ENCODE data around the gene LRGUK.

LRGUK gene

GRCh38 chr7:134154581-134155130, 27.5 kb downstream of the LRGUK start:
- Histone ChIP-seq H2AFZ (ENCODE audit: low read length) (no peak overlapping the region), H3K27me3 (ENCODE audit: insufficient read depth, low read length, poor library complexity, severe bottlenecking) (no peaks in the 10 kb centered on the region), H3K9me3 (ENCODE audit: insufficient read depth, low read depth, low read length) (no peaks in the 10 kb centered on the region), H3K4me2 (ENCODE audit: low read depth, low read length, poor library complexity, severe bottlenecking) (no peak overlapping the region), H3K9me2 (replicated peaks; ENCODE audit: low read depth, low read length) (no peaks in the 10 kb centered on the region), H3K79me2 (ENCODE audit: insufficient read depth, low read length) (no peaks in the 10 kb centered on the region), H3K4me3 (ENCODE audit: low read length, poor library complexity, severe bottlenecking) (no peak overlapping the region), H4K20me1 (ENCODE audit: insufficient read depth, low read length, poor library complexity, severe bottlenecking) (no peaks in the 10 kb centered on the region), H3K9ac (ENCODE audit: low read depth, low read length, poor library complexity, severe bottlenecking) (no peak overlapping the region), H3K36me3 (ENCODE audit: insufficient read depth, low read length) (no peaks in the 10 kb centered on the region), H3F3A (ENCODE audit: low read depth) (no peaks in the 10 kb centered on the region), H3K4me1 (ENCODE audit: insufficient read depth, low read length, poor library complexity, severe bottlenecking) (no peaks in the 10 kb centered on the region)
- TF ChIP-seq CTCF (conservative IDR thresholded peaks at IDR 0.05; ENCODE audit: low read length) = no peak

DNA sequence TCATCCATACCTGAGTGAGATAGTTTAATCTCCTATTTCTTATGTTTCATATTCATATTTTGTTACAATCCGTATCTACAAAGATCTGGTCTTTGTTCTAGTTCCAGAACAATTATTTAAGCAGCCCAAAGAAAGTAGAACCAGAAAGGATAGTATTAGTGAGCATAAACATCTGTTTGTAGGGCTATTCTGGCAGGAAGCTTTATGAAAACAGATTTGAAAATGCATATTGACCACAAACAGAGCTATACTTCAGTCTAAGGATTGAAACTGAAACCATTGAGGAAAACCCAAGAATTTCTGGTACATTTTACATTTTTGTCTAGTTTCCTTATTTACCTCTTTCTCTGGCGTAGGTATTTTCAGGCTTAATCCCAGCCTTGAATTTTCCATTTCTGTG, 28.1 kb downstream of the LRGUK start:
- Histone ChIP-seq H3K9me3 (ENCODE audit: insufficient read depth, low read depth, low read length) (no peaks in the 10 kb centered on the region), H3K9ac (ENCODE audit: low read depth, low read length, poor library complexity, severe bottlenecking) (no peak overlapping the region), H3K4me3 (ENCODE audit: low read length, poor library complexity, severe bottlenecking) (no peak overlapping the region), H3K9me2 (replicated peaks; ENCODE audit: low read depth, low read length) (no peaks in the 10 kb centered on the region), H3K27me3 (ENCODE audit: insufficient read depth, low read length, poor library complexity, severe bottlenecking) (no peaks in the 10 kb centered on the region), H3K4me2 (ENCODE audit: low read depth, low read length, poor library complexity, severe bottlenecking) (no peak overlapping the region), H3K79me2 (ENCODE audit: insufficient read depth, low read length) (no peaks in the 10 kb centered on the region), H3K36me3 (ENCODE audit: insufficient read depth, low read length) (no peaks in the 10 kb centered on the region), H3F3A (ENCODE audit: low read depth) (no peaks in the 10 kb centered on the region), H3K4me1 (ENCODE audit: insufficient read depth, low read length, poor library complexity, severe bottlenecking) (no peaks in the 10 kb centered on the region), H4K20me1 (ENCODE audit: insufficient read depth, low read length, poor library complexity, severe bottlenecking) (no peaks in the 10 kb centered on the region), H2AFZ (ENCODE audit: low read length) (no peak overlapping the region)
- no peak for TF ChIP-seq EZH2phosphoT487 (IDR thresholded peaks at IDR 0.05; ENCODE audit: borderline replicate concordance)
- no peak for TF ChIP-seq CTCF (conservative IDR thresholded peaks at IDR 0.05; ENCODE audit: low read length)

GRCh38 chr7:134155871-134156270, 28.7 kb downstream of the LRGUK start:
- Histone ChIP-seq H3K36me3 (ENCODE audit: insufficient read depth, low read length) (no peaks in the 10 kb centered on the region), H3K4me1 (ENCODE audit: insufficient read depth, low read length, poor library complexity, severe bottlenecking) (no peaks in the 10 kb centered on the region), H4K20me1 (ENCODE audit: insufficient read depth, low read length, poor library complexity, severe bottlenecking) (no peaks in the 10 kb centered on the region), H3K79me2 (ENCODE audit: insufficient read depth, low read length) (no peaks in the 10 kb centered on the region), H3K9me2 (replicated peaks; ENCODE audit: low read depth, low read length) (no peaks in the 10 kb centered on the region), H3K27me3 (ENCODE audit: insufficient read depth, low read length, poor library complexity, severe bottlenecking) (no peaks in the 10 kb centered on the region), H2AFZ (ENCODE audit: low read length) (no peak overlapping the region), H3F3A (ENCODE audit: low read depth) (no peaks in the 10 kb centered on the region), H3K9me3 (ENCODE audit: insufficient read depth, low read depth, low read length) (no peaks in the 10 kb centered on the region), H3K4me2 (ENCODE audit: low read depth, low read length, poor library complexity, severe bottlenecking) (no peak overlapping the region), H3K4me3 (ENCODE audit: low read length, poor library complexity, severe bottlenecking) (no peak overlapping the region), H3K9ac (ENCODE audit: low read depth, low read length, poor library complexity, severe bottlenecking) (no peak overlapping the region)
- TF ChIP-seq CTCF (conservative IDR thresholded peaks at IDR 0.05; ENCODE audit: low read length) = no peak
- no peak for TF ChIP-seq EZH2phosphoT487 (IDR thresholded peaks at IDR 0.05; ENCODE audit: borderline replicate concordance)
